GM12878 (cell line): ENCODE measurements around the gene THBS1. TPM values are rescaled to one million over a fixed set of nuclear protein-coding genes. Genes with fewer than 3 reads are reported as not detected.
A peak's percentile ranks its signal among the peaks of the same experiment; 100 is the strongest.

ENCODE experiments used
- ATAC-seq: fragments of 200-7000 bp; cut with Tn5 transposase; 3 replicates; pipeline ENCODE4 v1.9.1; 2020; ENCODE audit warnings: mild to moderate bottlenecking, moderate library complexity
- BruUV-seq: library from RNA; stranded (reverse); fragments of 400-500 nt; replicated peaks from 2 replicates; lab custom pipeline; 2021; lab: Mats Ljungman, UMichigan
- CTCF ChIA-PET: fragments of 300-600 bp; sonication (Branson Sonifier 250); formaldehyde crosslinking; extraction: SDS; loops from one replicate; lab custom pipeline; 2021; ENCODE audit warnings: inconsistent platforms; lab: Yijun Ruan, JAX
- POLR2A ChIA-PET: fragments of 350-600 bp; formaldehyde crosslinking; extraction: SDS; loops from one replicate; lab custom pipeline; 2021; ENCODE audit warnings: inconsistent platforms; lab: Charles Lee
- RAD21 ChIA-PET: fragments of 300-600 bp; sonication (Branson Sonifier 250); formaldehyde crosslinking; loops from one replicate; lab custom pipeline; 2023; ENCODE audit warnings: antibody characterized with exemption; ENCODE audit not compliant: unreplicated experiment; lab: Charles Lee
- SMC1A ChIA-PET: fragments of 300-600 bp; sonication (Branson Sonifier 250); formaldehyde crosslinking; loops from one replicate; lab custom pipeline; 2023; ENCODE audit not compliant: unreplicated experiment, uncharacterized antibody; lab: Charles Lee
- DNase-seq: peaks from one replicate; pipeline ENCODE4 v3.0.0-alpha.2; 2011; ENCODE audit warnings: low read depth, low spot score
- FAIRE-seq: peaks from 3 replicates; lab custom pipeline; 2011; peaks lifted over from hg19 to GRCh38; lab: Jason Lieb, UNC
- H2AFZ ChIP-seq: 2 replicates; pipeline ENCODE4 v1.6.0; 2011; ENCODE audit warnings: low read depth, low read length, control low read depth; ENCODE audit not compliant: control insufficient read depth
- H3K27ac ChIP-seq: 2 replicates; pipeline ENCODE4 v1.5.1; 2011; ENCODE audit warnings: control low read depth; ENCODE audit not compliant: control insufficient read depth, insufficient read depth
- H3K27me3 ChIP-seq, 2 experiments: replicated peaks in 1 of 2; 2 replicates each; pipeline versions ENCODE4 v1.6.0 to v1.6.1; 2011; ENCODE audit warnings: low read length in 1 of 2; ENCODE audit not compliant: control insufficient read depth in 2 of 2, insufficient read depth in 2 of 2
- H3K36me3 ChIP-seq, 2 experiments: 2 replicates each; pipeline ENCODE4 v1.5.1; 2011; ENCODE audit warnings: low read length in 1 of 2; ENCODE audit not compliant: control insufficient read depth in 2 of 2, insufficient read depth in 2 of 2
- H3K4me1 ChIP-seq: 2 replicates; pipeline ENCODE4 v1.6.1; 2011; ENCODE audit warnings: mild to moderate bottlenecking, low read length, moderate library complexity, mixed read lengths; ENCODE audit not compliant: control insufficient read depth, insufficient read depth
- H3K4me2 ChIP-seq: 2 replicates; pipeline ENCODE4 v1.6.0; 2011; ENCODE audit warnings: control low read depth; ENCODE audit not compliant: control insufficient read depth, insufficient read depth
- H3K4me3 ChIP-seq: fragments of 200-600 bp; sonication (generic); 2 replicates; pipeline ENCODE4 v1.5.1; 2016
- H3K79me2 ChIP-seq: 2 replicates; pipeline ENCODE4 v1.6.0; 2011; ENCODE audit warnings: low read length; ENCODE audit not compliant: control insufficient read depth, insufficient read depth
- H3K9ac ChIP-seq: 2 replicates; pipeline ENCODE4 v1.8.0; 2011; ENCODE audit warnings: low read length, control low read depth, mixed read lengths; ENCODE audit not compliant: control insufficient read depth, insufficient read depth
- H3K9me3 ChIP-seq: replicated peaks from 3 replicates; pipeline ENCODE4 v1.5.1; 2011; ENCODE audit warnings: mild to moderate bottlenecking, low read length; ENCODE audit not compliant: control insufficient read depth, insufficient read depth
- H4K20me1 ChIP-seq: 2 replicates; pipeline ENCODE4 v1.6.0; 2011; ENCODE audit not compliant: control insufficient read depth, insufficient read depth
- CEBPB ChIP-seq, 2 experiments: fragments of 150-350 bp in 1 of 2; IDR thresholded peaks; 2 replicates each; pipeline ENCODE4 v1.6.1; 2012 to 2014; ENCODE audit warnings: low read depth in 2 of 2, low read length in 2 of 2, borderline replicate concordance in 1 of 2, inconsistent platforms in 1 of 2
- JUNB ChIP-seq: IDR thresholded peaks from 2 replicates; pipeline ENCODE4 v1.6.1; 2016; ENCODE audit warnings: antibody characterized with exemption, mild to moderate bottlenecking
- SIN3A ChIP-seq: IDR thresholded peaks from 2 replicates; pipeline ENCODE4 v1.6.1; 2012; ENCODE audit warnings: low read depth, low read length, improper control_type of control experiment
- SREBF2 ChIP-seq: IDR thresholded peaks from 2 replicates; pipeline ENCODE4 v1.6.1; 2012; ENCODE audit warnings: mild to moderate bottlenecking, low read length
- WGBS: methylation state at CpG from one replicate; pipeline ENCODE4 v1.1.6; 2016; ENCODE audit warnings: low lambda C conversion rate; ENCODE audit not compliant: insufficient replicate concordance, insufficient coverage; ENCODE audit errors: missing lambda C conversion rate; 5-methylcytosine and 5-hydroxymethylcytosine counted together
- in situ Hi-C: fragments of 300-500 bp; cut with MboI; formaldehyde crosslinking; loops from 9 replicates; pipeline ENCODE4 v1.14.3; 2018; ENCODE audit warnings: mixed read lengths
- intact Hi-C: fragments of 100-400 bp; cut with micrococcal nuclease; formaldehyde crosslinking; loops from one replicate; pipeline ENCODE4 v1.14.2; 2022; ENCODE audit not compliant: unreplicated experiment
- polyA plus RNA-seq, 11 experiments: library from polyadenylated mRNA; depleted of rRNA in 4 of 11; unstranded in 6 of 11; stranded (reverse) in 5 of 11; fragments of >200 nt; fragmentation: Nextera tagmentation in 4 of 11; fragmentation: Illumina TruSeq in 1 of 11; extraction: Ambion mirVana in 4 of 11; extraction: Trizol in 1 of 11; gene quantifications; 1 replicate in 1 of 11; 2 replicates in 10 of 11; pipeline versions ENCODE4 v1.2.1 to v1.2.3, GENCODE V29; 2011 to 2016; ENCODE audit warnings: inconsistent platforms in 2 of 11, missing spikeins in 2 of 11, low read depth in 1 of 11
- total RNA-seq, 4 experiments: library from RNA; depleted of rRNA in 3 of 4; stranded (reverse); fragments of >200 nt in 3 of 4; fragmentation: Illumina TruSeq in 1 of 4; extraction: Trizol in 1 of 4; gene quantifications; 2 replicates each; pipeline versions ENCODE4 v1.2.1 to v1.2.3, GENCODE V29; 2013 to 2021

Gene THBS1
- total and polyA plus RNA-seq, 10 of the 15 experiments (the other 5 are each of a cell fraction or from before 2014, with no cell fraction given) = under 0.01 to 1.5 (median 0.23) TPM; not detected in 3

GRCh38 chr15:39641191-39641889, 60.5 kb downstream of the THBS1 start:
- no peak for ATAC-seq
- intact Hi-C loops = no loop called here
- H3K27me3 ChIP-seq = peaks cover 0 to 1% of the 10 kb centered on the region in 2 experiments; a peak in 1 of 4 replicates
- FAIRE-seq = no peak
- H2AFZ ChIP-seq = no peak overlapping the region
- no peak overlapping the region for H3K4me3 ChIP-seq
- H4K20me1 ChIP-seq = no peaks in the 10 kb centered on the region
- no peaks in the 10 kb centered on the region for H3K4me1 ChIP-seq
- WGBS = 60% methylated on average over 11 of the region's 11 CpGs
- no peak overlapping the region for H3K9ac ChIP-seq
- H3K9me3 ChIP-seq = no peaks in the 10 kb centered on the region
- H3K4me2 ChIP-seq = no peak overlapping the region
- H3K27ac ChIP-seq = no peak overlapping the region
- no TSS peak for BruUV-seq
- TF ChIP-seq CEBPB (IDR thresholded peaks at IDR 0.05; ENCODE audit: borderline replicate concordance in 1 of 2, low read depth in 2 of 2, low read length in 2 of 2) (no peak), SREBF2 (no peak)
- TF ChIP-seq, all 136 proteins: peak for 0
- ChIA-PET RAD21 (interaction anchor here (1.1 kb wide), 1 partner anchor 116 kb away, joined by 4 read pairs; no protein-coding TSS in a partner anchor), SMC1A (interaction anchor here (0.7 to 1.1 kb wide), 3 partner anchors 16 to 64 kb away, joined by 3 to 5 read pairs (median 3); no protein-coding TSS in a partner anchor), POLR2A (no interaction called here), CTCF (interaction anchor here (0.6 to 2.0 kb wide), 6 partner anchors 9 to 632 kb away, joined by 3 to 8 read pairs (median 4); no protein-coding TSS in a partner anchor)
- no peaks in the 10 kb centered on the region for H3K36me3 ChIP-seq
- H3K79me2 ChIP-seq = no peaks in the 10 kb centered on the region
- in situ Hi-C loops = no loop called here
- no peak for DNase-seq

- no peak for FAIRE-seq
- POLR2A ChIA-PET = no interaction called here
- 58% methylated on average over 5 of the region's 5 CpGs for WGBS
Measured at GRCh38 chr15:39642011-39642640, 61.2 kb downstream of the THBS1 start.

More at GRCh38 chr15:39642011-39642640, 61.2 kb downstream of the THBS1 start:
- Histone ChIP-seq H3K4me1 (no peaks in the 10 kb centered on the region), H3K9me3 (no peaks in the 10 kb centered on the region), H3K4me3 (no peak overlapping the region), H3K4me2 (no peak overlapping the region), H3K36me3 (no peaks in the 10 kb centered on the region), H3K79me2 (no peaks in the 10 kb centered on the region), H3K27me3 (peaks cover 0 to 1% of the 10 kb centered on the region in 2 experiments; a peak in 1 of 4 replicates), H3K27ac (no peak overlapping the region), H2AFZ (no peak overlapping the region), H3K9ac (no peak overlapping the region), H4K20me1 (no peaks in the 10 kb centered on the region)
- RAD21 ChIA-PET = no interaction called here
- CTCF ChIA-PET = interaction anchor here (1.0 to 2.0 kb wide), 3 partner anchors 8 to 115 kb away, joined by 4 to 8 read pairs (median 5); no protein-coding TSS in a partner anchor
- SMC1A ChIA-PET = interaction anchor here (1.1 kb wide), 1 partner anchor 64 kb away, joined by 3 read pairs; no protein-coding TSS in a partner anchor
- DNase-seq (no peak), ATAC-seq (peak; percentile 38; the same call in 2 of the 3 replicates)
- in situ Hi-C loops (no loop called here), intact Hi-C loops (no loop called here)
- no TSS peak for BruUV-seq
- TF ChIP-seq SIN3A (no peak), JUNB (0 out of 2 replicates have a peak, but pooled peaks have one; percentile 34)
